ENCODE results near the gene JTB.
A peak's percentile ranks its signal among the peaks of the same experiment; 100 is the strongest.

Gene JTB

GRCh38 chr1:153963850-153964331 lies 13.6 kb downstream of the JTB start:
- H3K27ac Mint-ChIP-seq, result peak overlapping the region; percentile 54 to 77
- H3K4me1 Mint-ChIP-seq, result peaks cover 71% of the 10 kb centered on the region
- no peaks in the 10 kb centered on the region for H3K9me3 Mint-ChIP-seq
- peak overlapping the region; percentile 81 to 88 for H3K4me3 Mint-ChIP-seq
- ATAC-seq (no peak), DNase-seq (no peak)
- H3K27me3 Mint-ChIP-seq, result no peaks in the 10 kb centered on the region

- Mint-ChIP-seq H3K4me1 (peaks cover 71% of the 10 kb centered on the region), H3K27me3 (no peaks in the 10 kb centered on the region), H3K4me3 (peak within 1 kb of the TSS; percentile 81 to 88), H3K27ac (peak within 1 kb of the TSS; percentile 64 to 77), H3K9me3 (no peaks in the 10 kb centered on the region)
- ATAC-seq (peak; percentile 53), DNase-seq (peak; percentile 87 to 92)
Measured at GRCh38 chr1:153963030-153963849, 14.2 kb downstream of the JTB start, which contains the start of gene SLC39A1. SLC39A1 (minus strand) TSS chr1:153963537; CDS start chr1:153962715, 822 bp downstream.

- Mint-ChIP-seq H3K9me3 (no peaks in the 10 kb centered on the region), H3K27ac (peak overlapping the region; percentile 64 to 77), H3K4me3 (peak overlapping the region; percentile 81 to 88), H3K27me3 (no peaks in the 10 kb centered on the region), H3K4me1 (peaks cover 64% of the 10 kb centered on the region)
- DNase-seq, result no peak
- no peak for ATAC-seq
Measured at GRCh38 chr1:153962088-153963029, 15.1 kb downstream of the JTB start.

GRCh38 chr1:153961421-153961820 lies 16.1 kb downstream of the JTB start:
- DNase-seq (no peak), ATAC-seq (no peak)
- Mint-ChIP-seq H3K27ac (peak overlapping the region in 1 of 2 donors; percentile 49), H3K4me1 (peaks cover 71% of the 10 kb centered on the region), H3K9me3 (no peaks in the 10 kb centered on the region), H3K27me3 (no peaks in the 10 kb centered on the region), H3K4me3 (peak overlapping the region; percentile 81 to 88)

- no peak overlapping the region for H3K27ac Mint-ChIP-seq
- DNase-seq (no peak), ATAC-seq (no peak)
- peaks cover 73% of the 10 kb centered on the region for H3K4me1 Mint-ChIP-seq
- H3K27me3 Mint-ChIP-seq, result no peaks in the 10 kb centered on the region
- no peaks in the 10 kb centered on the region for H3K9me3 Mint-ChIP-seq
- H3K4me3 Mint-ChIP-seq, result no peak overlapping the region
Measured at GRCh38 chr1:153960206-153960605, 17.3 kb downstream of the JTB start.

- Mint-ChIP-seq H3K9me3 (no peaks in the 10 kb centered on the region), H3K27ac (peak overlapping the region in 1 of 2 donors; percentile 49), H3K4me1 (peaks cover 71% of the 10 kb centered on the region), H3K4me3 (no peak overlapping the region), H3K27me3 (no peaks in the 10 kb centered on the region)
- no peak for ATAC-seq
- DNase-seq, result no peak
Measured at GRCh38 chr1:153959454-153959853, 18.0 kb downstream of the JTB start.

- peak overlapping the region; percentile 90 to 91 for H3K4me3 Mint-ChIP-seq
- DNase-seq (no peak), ATAC-seq (no peak)
- H3K27me3 Mint-ChIP-seq, result no peaks in the 10 kb centered on the region
- peak overlapping the region; percentile 85 to 96 for H3K27ac Mint-ChIP-seq
- H3K4me1 Mint-ChIP-seq, result peaks cover 71% of the 10 kb centered on the region
- no peaks in the 10 kb centered on the region for H3K9me3 Mint-ChIP-seq
Measured at GRCh38 chr1:153958961-153959260, 18.6 kb downstream of the JTB start.

GRCh38 chr1:153958111-153958960 lies 19.1 kb downstream of the JTB start, which contains the start of gene CRTC2:
CRTC2 (minus strand) TSS chr1:153958612; CDS start chr1:153958497, 115 bp downstream.
- Mint-ChIP-seq H3K4me3 (peak within 1 kb of the TSS; percentile 90 to 91), H3K27me3 (no peaks in the 10 kb centered on the region), H3K4me1 (peaks cover 70% of the 10 kb centered on the region), H3K9me3 (no peaks in the 10 kb centered on the region), H3K27ac (peak within 1 kb of the TSS; percentile 96)
- peak; percentile 91 for ATAC-seq
- peak; percentile 92 to 97 for DNase-seq

- peaks cover 68% of the 10 kb centered on the region for H3K4me1 Mint-ChIP-seq
- peak; percentile 60 for ATAC-seq
- peak; percentile 53 to 72 for DNase-seq
- peak overlapping the region; percentile 90 to 91 for H3K4me3 Mint-ChIP-seq
- no peaks in the 10 kb centered on the region for H3K27me3 Mint-ChIP-seq
- peak overlapping the region; percentile 96 for H3K27ac Mint-ChIP-seq
- H3K9me3 Mint-ChIP-seq, result no peaks in the 10 kb centered on the region
Measured at GRCh38 chr1:153957744-153958110, 19.7 kb downstream of the JTB start.

- DNase-seq, result no peak
- Mint-ChIP-seq H3K27me3 (no peaks in the 10 kb centered on the region), H3K4me1 (peaks cover 62% of the 10 kb centered on the region), H3K9me3 (no peaks in the 10 kb centered on the region), H3K4me3 (peak overlapping the region; percentile 90 to 91), H3K27ac (peak overlapping the region; percentile 96)
- ATAC-seq, result no peak
Measured at GRCh38 chr1:153956997-153957715, 20.3 kb downstream of the JTB start.

- H3K4me1 Mint-ChIP-seq, result peaks cover 48% of the 10 kb centered on the region
- no peaks in the 10 kb centered on the region for H3K9me3 Mint-ChIP-seq
- H3K27me3 Mint-ChIP-seq, result no peaks in the 10 kb centered on the region
- DNase-seq (no peak), ATAC-seq (no peak)
- H3K4me3 Mint-ChIP-seq, result peak overlapping the region in 1 of 2 donors; percentile 24
- H3K27ac Mint-ChIP-seq, result no peak overlapping the region
Measured at GRCh38 chr1:153954826-153955225, 22.6 kb downstream of the JTB start.

GRCh38 chr1:153953859-153954365 lies 23.6 kb downstream of the JTB start:
- Mint-ChIP-seq H3K4me1 (peaks cover 43% of the 10 kb centered on the region), H3K4me3 (peak overlapping the region in 1 of 2 donors; percentile 29), H3K27me3 (no peaks in the 10 kb centered on the region)

GRCh38 chr1:153951801-153952200 lies 25.7 kb downstream of the JTB start:
- Mint-ChIP-seq H3K4me1 (peaks cover 46% of the 10 kb centered on the region), H3K9me3 (no peaks in the 10 kb centered on the region)

More at GRCh38 chr1:153953859-153954365, 23.6 kb downstream of the JTB start:
- Mint-ChIP-seq H3K27ac (peak overlapping the region in 1 of 2 donors; percentile 38), H3K9me3 (no peaks in the 10 kb centered on the region)
- ATAC-seq (no peak), DNase-seq (no peak)

GRCh38 chr1:153951183-153951582 lies 26.3 kb downstream of the JTB start:
- DNase-seq (no peak), ATAC-seq (no peak)
- Mint-ChIP-seq H3K4me3 (no peak overlapping the region), H3K9me3 (no peaks in the 10 kb centered on the region), H3K27ac (peak overlapping the region in 1 of 2 donors; percentile 61), H3K4me1 (peaks cover 43% of the 10 kb centered on the region), H3K27me3 (no peaks in the 10 kb centered on the region)

More at GRCh38 chr1:153951801-153952200, 25.7 kb downstream of the JTB start:
- Mint-ChIP-seq H3K4me3 (no peak overlapping the region), H3K27ac (no peak overlapping the region), H3K27me3 (no peaks in the 10 kb centered on the region)
- DNase-seq, result no peak
- no peak for ATAC-seq

Measured in stimulated activated naive CD8-positive, alpha-beta T cell treated with anti-CD3 and anti-CD28 coated beads, Interleukin-15, amount 100 ng/mL, for 72 hours (primary cell).